ENCODE measurements around the gene CARD16.

DNA sequence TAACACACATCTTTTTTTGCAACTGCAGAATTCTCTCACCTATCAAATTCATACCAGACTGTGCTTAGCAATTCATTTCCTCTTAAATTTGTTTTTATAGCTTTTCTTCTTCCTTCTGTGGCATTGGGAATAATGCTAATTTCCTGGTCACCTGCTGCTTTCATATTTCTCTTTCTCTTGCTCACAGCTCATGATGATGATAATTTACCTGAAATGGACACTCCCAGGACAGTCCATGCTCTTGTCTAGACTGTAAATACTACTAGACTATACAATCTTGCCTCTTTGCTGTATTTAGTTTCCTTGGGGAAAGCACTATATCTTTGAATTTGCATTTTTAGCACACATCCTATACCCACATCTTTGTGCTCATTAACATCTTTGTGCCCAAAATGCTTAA, 37.7 kb downstream of the CARD16 start:
- TF ChIP-seq, protein P1, sequence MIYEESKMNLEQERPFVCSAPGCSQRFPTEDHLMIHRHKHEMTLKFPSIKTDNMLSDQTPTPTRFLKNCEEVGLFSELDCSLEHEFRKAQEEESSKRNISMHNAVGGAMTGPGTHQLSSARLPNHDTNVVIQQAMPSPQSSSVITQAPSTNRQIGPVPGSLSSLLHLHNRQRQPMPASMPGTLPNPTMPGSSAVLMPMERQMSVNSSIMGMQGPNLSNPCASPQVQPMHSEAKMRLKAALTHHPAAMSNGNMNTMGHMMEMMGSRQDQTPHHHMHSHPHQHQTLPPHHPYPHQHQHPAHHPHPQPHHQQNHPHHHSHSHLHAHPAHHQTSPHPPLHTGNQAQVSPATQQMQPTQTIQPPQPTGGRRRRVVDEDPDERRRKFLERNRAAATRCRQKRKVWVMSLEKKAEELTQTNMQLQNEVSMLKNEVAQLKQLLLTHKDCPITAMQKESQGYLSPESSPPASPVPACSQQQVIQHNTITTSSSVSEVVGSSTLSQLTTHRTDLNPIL (CRISPR knock-in tag; IDR thresholded peaks at IDR 0.05; ENCODE audit: low read depth): no peak
- TF ChIP-seq, protein P2, sequence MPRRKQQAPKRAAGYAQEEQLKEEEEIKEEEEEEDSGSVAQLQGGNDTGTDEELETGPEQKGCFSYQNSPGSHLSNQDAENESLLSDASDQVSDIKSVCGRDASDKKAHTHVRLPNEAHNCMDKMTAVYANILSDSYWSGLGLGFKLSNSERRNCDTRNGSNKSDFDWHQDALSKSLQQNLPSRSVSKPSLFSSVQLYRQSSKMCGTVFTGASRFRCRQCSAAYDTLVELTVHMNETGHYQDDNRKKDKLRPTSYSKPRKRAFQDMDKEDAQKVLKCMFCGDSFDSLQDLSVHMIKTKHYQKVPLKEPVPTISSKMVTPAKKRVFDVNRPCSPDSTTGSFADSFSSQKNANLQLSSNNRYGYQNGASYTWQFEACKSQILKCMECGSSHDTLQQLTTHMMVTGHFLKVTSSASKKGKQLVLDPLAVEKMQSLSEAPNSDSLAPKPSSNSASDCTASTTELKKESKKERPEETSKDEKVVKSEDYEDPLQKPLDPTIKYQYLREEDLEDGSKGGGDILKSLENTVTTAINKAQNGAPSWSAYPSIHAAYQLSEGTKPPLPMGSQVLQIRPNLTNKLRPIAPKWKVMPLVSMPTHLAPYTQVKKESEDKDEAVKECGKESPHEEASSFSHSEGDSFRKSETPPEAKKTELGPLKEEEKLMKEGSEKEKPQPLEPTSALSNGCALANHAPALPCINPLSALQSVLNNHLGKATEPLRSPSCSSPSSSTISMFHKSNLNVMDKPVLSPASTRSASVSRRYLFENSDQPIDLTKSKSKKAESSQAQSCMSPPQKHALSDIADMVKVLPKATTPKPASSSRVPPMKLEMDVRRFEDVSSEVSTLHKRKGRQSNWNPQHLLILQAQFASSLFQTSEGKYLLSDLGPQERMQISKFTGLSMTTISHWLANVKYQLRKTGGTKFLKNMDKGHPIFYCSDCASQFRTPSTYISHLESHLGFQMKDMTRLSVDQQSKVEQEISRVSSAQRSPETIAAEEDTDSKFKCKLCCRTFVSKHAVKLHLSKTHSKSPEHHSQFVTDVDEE (CRISPR knock-in tag; IDR thresholded peaks at IDR 0.05): no peak
- no peak for TF ChIP-seq TCF4 (CRISPR knock-in tag; IDR thresholded peaks at IDR 0.05; ENCODE audit: borderline replicate concordance)
- no peak for TF ChIP-seq ZNF70 (CRISPR knock-in tag; IDR thresholded peaks at IDR 0.05)
- no peak for TF ChIP-seq ZFP30 (CRISPR knock-in tag; IDR thresholded peaks at IDR 0.05)
- TF ChIP-seq, protein P3, sequence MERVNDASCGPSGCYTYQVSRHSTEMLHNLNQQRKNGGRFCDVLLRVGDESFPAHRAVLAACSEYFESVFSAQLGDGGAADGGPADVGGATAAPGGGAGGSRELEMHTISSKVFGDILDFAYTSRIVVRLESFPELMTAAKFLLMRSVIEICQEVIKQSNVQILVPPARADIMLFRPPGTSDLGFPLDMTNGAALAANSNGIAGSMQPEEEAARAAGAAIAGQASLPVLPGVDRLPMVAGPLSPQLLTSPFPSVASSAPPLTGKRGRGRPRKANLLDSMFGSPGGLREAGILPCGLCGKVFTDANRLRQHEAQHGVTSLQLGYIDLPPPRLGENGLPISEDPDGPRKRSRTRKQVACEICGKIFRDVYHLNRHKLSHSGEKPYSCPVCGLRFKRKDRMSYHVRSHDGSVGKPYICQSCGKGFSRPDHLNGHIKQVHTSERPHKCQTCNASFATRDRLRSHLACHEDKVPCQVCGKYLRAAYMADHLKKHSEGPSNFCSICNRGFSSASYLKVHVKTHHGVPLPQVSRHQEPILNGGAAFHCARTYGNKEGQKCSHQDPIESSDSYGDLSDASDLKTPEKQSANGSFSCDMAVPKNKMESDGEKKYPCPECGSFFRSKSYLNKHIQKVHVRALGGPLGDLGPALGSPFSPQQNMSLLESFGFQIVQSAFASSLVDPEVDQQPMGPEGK (CRISPR knock-in tag; IDR thresholded peaks at IDR 0.05; ENCODE audit: borderline replicate concordance): no peak
- no peak for TF ChIP-seq ARNTL (CRISPR knock-in tag; IDR thresholded peaks at IDR 0.05; ENCODE audit: borderline replicate concordance, low read depth)
- TF ChIP-seq RARB (CRISPR knock-in tag; IDR thresholded peaks at IDR 0.05): no peak
- no peak for TF ChIP-seq ISL1 (CRISPR knock-in tag; IDR thresholded peaks at IDR 0.05)
- no peak for TF ChIP-seq BACH2 (CRISPR knock-in tag; IDR thresholded peaks at IDR 0.05; ENCODE audit: borderline replicate concordance)
- TF ChIP-seq ZC3H10 (CRISPR knock-in tag; IDR thresholded peaks at IDR 0.05): no peak

All from SK-N-SH treated with all-trans-retinoic acid at 6 μM for 48 hours (cell line).